ENCODE results near the gene COL13A1.

DNA sequence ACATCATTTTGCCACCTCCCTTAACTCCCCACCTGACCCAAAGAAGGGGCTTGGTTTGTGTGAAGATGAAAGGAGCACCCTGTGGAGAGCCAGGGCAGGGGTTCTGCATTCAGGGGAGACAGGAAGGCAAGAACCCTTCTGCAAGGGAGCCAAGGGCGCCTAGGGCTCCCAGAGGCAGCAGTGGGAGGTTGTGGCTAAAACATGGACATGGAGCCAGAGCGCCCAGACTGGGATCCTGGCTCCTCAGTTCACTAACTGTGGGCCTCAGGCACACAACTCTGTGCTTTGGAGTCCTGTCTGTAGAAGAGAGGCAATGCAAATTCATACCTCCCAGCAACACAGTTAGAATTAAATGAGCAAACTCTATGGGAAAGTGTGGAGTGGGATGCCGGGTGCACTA lies 127.9 kb downstream of the COL13A1 start:
- TF ChIP-seq, protein P1, sequence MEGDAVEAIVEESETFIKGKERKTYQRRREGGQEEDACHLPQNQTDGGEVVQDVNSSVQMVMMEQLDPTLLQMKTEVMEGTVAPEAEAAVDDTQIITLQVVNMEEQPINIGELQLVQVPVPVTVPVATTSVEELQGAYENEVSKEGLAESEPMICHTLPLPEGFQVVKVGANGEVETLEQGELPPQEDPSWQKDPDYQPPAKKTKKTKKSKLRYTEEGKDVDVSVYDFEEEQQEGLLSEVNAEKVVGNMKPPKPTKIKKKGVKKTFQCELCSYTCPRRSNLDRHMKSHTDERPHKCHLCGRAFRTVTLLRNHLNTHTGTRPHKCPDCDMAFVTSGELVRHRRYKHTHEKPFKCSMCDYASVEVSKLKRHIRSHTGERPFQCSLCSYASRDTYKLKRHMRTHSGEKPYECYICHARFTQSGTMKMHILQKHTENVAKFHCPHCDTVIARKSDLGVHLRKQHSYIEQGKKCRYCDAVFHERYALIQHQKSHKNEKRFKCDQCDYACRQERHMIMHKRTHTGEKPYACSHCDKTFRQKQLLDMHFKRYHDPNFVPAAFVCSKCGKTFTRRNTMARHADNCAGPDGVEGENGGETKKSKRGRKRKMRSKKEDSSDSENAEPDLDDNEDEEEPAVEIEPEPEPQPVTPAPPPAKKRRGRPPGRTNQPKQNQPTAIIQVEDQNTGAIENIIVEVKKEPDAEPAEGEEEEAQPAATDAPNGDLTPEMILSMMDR (IDR thresholded peaks at IDR 0.05): no peak
- TF ChIP-seq POLR2AphosphoS5 (IDR thresholded peaks at IDR 0.05): no peak
- TF ChIP-seq POLR2A (IDR thresholded peaks at IDR 0.05; ENCODE audit: low read depth): no peak
